ENCODE results near the gene IMPDH1.

- no peak for TF ChIP-seq POLR2A (IDR thresholded peaks at IDR 0.05)
- no peak for TF ChIP-seq CTCF (IDR thresholded peaks at IDR 0.05)
These were observed 65.4 kb downstream of the IMPDH1 start for GRCh38 chr7:128344431-128344774.

All from testis (tissue), 2 donors.